HepG2 (cell line): ENCODE results near the gene FGF14. TPM values are rescaled to one million over a fixed set of nuclear protein-coding genes. Genes with fewer than 3 reads are reported as not detected.

Experiments used
- ATAC-seq: fragments of 200-7000 bp; cut with Tn5 transposase; 3 replicates; pipeline ENCODE4 v1.9.1; 2020; ENCODE audit warnings: mild to moderate bottlenecking, moderate library complexity
- BruUV-seq: library from RNA; stranded (reverse); fragments of 400-500 nt; replicated peaks from 2 replicates; lab custom pipeline; 2021; lab: Mats Ljungman, UMichigan
- CTCF ChIA-PET: fragments of 300-600 bp; formaldehyde crosslinking; extraction: SDS; loops from one replicate; lab custom pipeline; 2021; ENCODE audit warnings: low total read pairs, inconsistent platforms, low intra/inter-chr PET ratio; lab: Yijun Ruan, JAX
- POLR2A ChIA-PET: fragments of 350-600 bp; sonication (Branson Sonifier 250); formaldehyde crosslinking; loops from one replicate; lab custom pipeline; 2020; ENCODE audit warnings: antibody characterized with exemption, inconsistent platforms; lab: Yijun Ruan, JAX
- DNase-seq: peaks from one replicate; pipeline ENCODE4 v3.0.0-alpha.2; 2015; ENCODE audit warnings: low spot score
- FAIRE-seq: peaks from 3 replicates; lab custom pipeline; 2011; peaks lifted over from hg19 to GRCh38; lab: Jason Lieb, UNC
- H2AFZ ChIP-seq: one replicate; pipeline ENCODE4 v1.6.1; 2011; ENCODE audit warnings: low read length, inconsistent platforms
- H3K27ac ChIP-seq: fragments of 300-600 bp; 3 replicates; pipeline ENCODE4 v1.8.0; 2011; ENCODE audit warnings: mixed run types, mild to moderate bottlenecking, mixed read lengths, low read length, inconsistent platforms; ENCODE audit not compliant: insufficient read depth; ENCODE audit errors: extremely low read length
- H3K27me3 ChIP-seq, 2 experiments: fragments of 200-600 bp in 1 of 2; 2 replicates in 1 of 2; 3 replicates in 1 of 2; pipeline versions ENCODE4 v1.6.0 to v1.8.0; 2011; ENCODE audit warnings: low read length in 2 of 2, mild to moderate bottlenecking in 2 of 2, moderate library complexity in 2 of 2, inconsistent platforms in 1 of 2; ENCODE audit not compliant: insufficient read depth in 2 of 2, control insufficient read depth in 1 of 2
- H3K36me3 ChIP-seq, 2 experiments: fragments of 200-600 bp in 1 of 2; replicated peaks in 1 of 2; 2 replicates in 1 of 2; 3 replicates in 1 of 2; pipeline versions ENCODE4 v1.5.1 to v1.8.0; 2011; ENCODE audit warnings: low read length in 2 of 2, inconsistent platforms in 1 of 2; ENCODE audit not compliant: insufficient read depth in 2 of 2, control insufficient read depth in 1 of 2
- H3K4me1 ChIP-seq: 2 replicates; pipeline ENCODE4 v1.5.1; 2012; ENCODE audit warnings: low read length, inconsistent platforms; ENCODE audit not compliant: insufficient read depth
- H3K4me2 ChIP-seq: 2 replicates; pipeline ENCODE4 v1.6.0; 2011; ENCODE audit warnings: low read depth, low read length, inconsistent platforms
- H3K4me3 ChIP-seq, 3 experiments: fragments of 200-600 bp in 1 of 3; sonication (generic), shearing (Covaris generic) in 1 of 3; replicated peaks in 1 of 3; 2 replicates each; pipeline ENCODE4 v1.5.1; 2011 to 2016; ENCODE audit warnings: low read length in 3 of 3, inconsistent platforms in 2 of 3, low read depth in 2 of 3, mild to moderate bottlenecking in 2 of 3, control low read depth in 1 of 3, mixed read lengths in 1 of 3; ENCODE audit not compliant: insufficient read depth in 1 of 3
- H3K79me2 ChIP-seq: one replicate; pipeline ENCODE4 v1.6.1; 2011; ENCODE audit warnings: low read length, inconsistent platforms; ENCODE audit not compliant: insufficient read depth
- H3K9ac ChIP-seq: 2 replicates; pipeline ENCODE4 v1.6.0; 2011; ENCODE audit warnings: mild to moderate bottlenecking, low read depth, low read length, inconsistent platforms; ENCODE audit not compliant: insufficient read depth
- H3K9me3 ChIP-seq: 2 replicates; pipeline ENCODE4 v1.5.1; 2012; ENCODE audit warnings: mild to moderate bottlenecking, low read length
- H4K20me1 ChIP-seq: 2 replicates; pipeline ENCODE4 v1.6.0; 2011; ENCODE audit warnings: inconsistent platforms, mild to moderate bottlenecking, low read length, moderate library complexity; ENCODE audit not compliant: insufficient read depth
- ARID3A ChIP-seq: IDR thresholded peaks from 2 replicates; pipeline ENCODE4 v1.6.1; 2012; ENCODE audit warnings: low read depth, low read length, improper control_type of control experiment
- CBFB ChIP-seq: sonication (generic); formaldehyde crosslinking; IDR thresholded peaks from 2 replicates; pipeline ENCODE4 v1.4.0; 2020; ENCODE audit warnings: missing genetic modification reagents
- ELK4 ChIP-seq: sonication (generic); formaldehyde crosslinking; IDR thresholded peaks from 2 replicates; pipeline ENCODE4 v1.9.0; 2021; ENCODE audit warnings: missing genetic modification reagents, borderline replicate concordance
- LCORL ChIP-seq, 2 experiments: fragments of 450-650 bp in 1 of 2; sonication (generic) in 1 of 2; formaldehyde crosslinking in 1 of 2; IDR thresholded peaks; 2 replicates each; pipeline versions ENCODE4 v1.5.0 to v1.6.1; 2017 to 2020; ENCODE audit warnings: antibody characterized with exemption in 1 of 2, missing genetic modification reagents in 1 of 2
- SALL2 ChIP-seq: sonication (generic); formaldehyde crosslinking; IDR thresholded peaks from 2 replicates; pipeline ENCODE4 v1.8.1; 2023; ENCODE audit warnings: mild to moderate bottlenecking, missing genetic modification reagents, inconsistent platforms
- U2AF2 ChIP-seq: fragments of 200-400 bp; formaldehyde crosslinking; IDR thresholded peaks from 2 replicates; pipeline ENCODE4 v1.6.1; 2017; ENCODE audit warnings: low read depth, mild to moderate bottlenecking, low read length
- ZBTB7B ChIP-seq: sonication (generic); formaldehyde crosslinking; IDR thresholded peaks from 2 replicates; pipeline ENCODE4 v1.4.0; 2020; ENCODE audit warnings: missing genetic modification reagents
- ZNF224 ChIP-seq: sonication (generic); formaldehyde crosslinking; IDR thresholded peaks from 2 replicates; pipeline ENCODE4 v1.5.0; 2020; ENCODE audit warnings: mild to moderate bottlenecking, missing genetic modification reagents
- ZSCAN9 ChIP-seq: IDR thresholded peaks from 2 replicates; pipeline ENCODE4 v1.6.1; 2016; ENCODE audit warnings: borderline replicate concordance
- WGBS: methylation state at CpG from one replicate; pipeline ENCODE4 v1.1.6; 2017; ENCODE audit warnings: low lambda C conversion rate; 5-methylcytosine and 5-hydroxymethylcytosine counted together
- in situ Hi-C: cut with HindIII; loops from 2 replicates; pipeline ENCODE4 v1.10.0; 2017; ENCODE audit warnings: low pct_unique_long_range_greater_than_20kb; ENCODE audit not compliant: extremely low pct_ligation_motif_present
- intact Hi-C: fragments of 100-400 bp; cut with micrococcal nuclease; formaldehyde crosslinking; loops from one replicate; pipeline ENCODE4 v1.10.0; 2022; ENCODE audit not compliant: unreplicated experiment
- polyA plus RNA-seq, 8 experiments: library from polyadenylated mRNA; depleted of rRNA in 3 of 8; stranded (reverse) in 7 of 8; unstranded in 1 of 8; fragments of >200 nt; fragmentation: Illumina TruSeq in 4 of 8; extraction: Trizol in 4 of 8; gene quantifications; 2 replicates each; pipeline versions ENCODE4 v1.2.1 to v1.2.3, GENCODE V29; 2011 to 2016; ENCODE audit warnings: low read depth in 4 of 8, missing spikeins in 1 of 8, mixed read lengths in 1 of 8; ENCODE audit not compliant: insufficient read depth in 1 of 8
- total RNA-seq, 5 experiments: library from RNA; depleted of rRNA; stranded (reverse); fragments of >200 nt; fragmentation: Illumina TruSeq; extraction: Trizol; gene quantifications; 2 replicates each; pipeline ENCODE4 v1.2.3, GENCODE V29; 2016; ENCODE audit warnings: low read depth in 1 of 5

FGF14 gene
- total and polyA plus RNA-seq, 2 of the 13 experiments (the other 11 are each of a cell fraction or from before 2014, with no cell fraction given): not detected

- no TSS peak for BruUV-seq
- TF ChIP-seq ZNF224: no peak
- no peak for TF ChIP-seq ZBTB7B (CRISPR knock-in tag)
- TF ChIP-seq ARID3A: no peak
- TF ChIP-seq SALL2 (CRISPR knock-in tag): no peak
- no peak for TF ChIP-seq LCORL (IDR thresholded peaks at IDR 0.05)
- TF ChIP-seq LCORL (CRISPR knock-in tag; IDR thresholded peaks at IDR 0.05): no peak
- no peak for TF ChIP-seq CBFB
- no peak for TF ChIP-seq ZSCAN9
- H3K36me3 ChIP-seq: no peaks in the 10 kb centered on the region
- H3K4me1 ChIP-seq: no peaks in the 10 kb centered on the region
- no peak for ATAC-seq
- in situ Hi-C loops: no loop called here
- DNase-seq: no peak
- ChIA-PET POLR2A (no interaction called here), CTCF (no interaction called here)
- no peaks in the 10 kb centered on the region for H3K27me3 ChIP-seq
- H4K20me1 ChIP-seq: no peaks in the 10 kb centered on the region
- no peak overlapping the region for H3K27ac ChIP-seq
- no peaks in the 10 kb centered on the region for H3K79me2 ChIP-seq
- intact Hi-C loops: no loop called here
- no peak overlapping the region for H3K9ac ChIP-seq
- no peak overlapping the region for H3K4me3 ChIP-seq
- H3K4me2 ChIP-seq: no peak overlapping the region
- WGBS: 5% methylated on average over 2 of the region's 2 CpGs
- no peak overlapping the region for H2AFZ ChIP-seq
- H3K9me3 ChIP-seq: no peaks in the 10 kb centered on the region
- FAIRE-seq: no peak
Measured at GRCh38 chr13:102192858-102193257, 209.0 kb downstream of the FGF14 start.

GRCh38 chr13:102191951-102192502 lies 209.8 kb downstream of the FGF14 start:
- in situ Hi-C loops (no loop called here), intact Hi-C loops (no loop called here)
- no peak overlapping the region for H3K4me2 ChIP-seq
- H2AFZ ChIP-seq: no peak overlapping the region
- BruUV-seq: no TSS peak
- no peaks in the 10 kb centered on the region for H3K4me1 ChIP-seq
- ATAC-seq: no peak
- DNase-seq: no peak
- no peaks in the 10 kb centered on the region for H3K79me2 ChIP-seq
- no peak overlapping the region for H3K27ac ChIP-seq
- WGBS: 0% methylated on average over 1 of the region's 1 CpG
- H3K9ac ChIP-seq: no peak overlapping the region
- H4K20me1 ChIP-seq: no peaks in the 10 kb centered on the region
- no peaks in the 10 kb centered on the region for H3K27me3 ChIP-seq
- no peaks in the 10 kb centered on the region for H3K36me3 ChIP-seq
- H3K9me3 ChIP-seq: no peaks in the 10 kb centered on the region
- ChIA-PET POLR2A (no interaction called here), CTCF (no interaction called here)
- H3K4me3 ChIP-seq: no peak overlapping the region
- no peak for FAIRE-seq
- TF ChIP-seq U2AF2 (no peak), ELK4 (CRISPR knock-in tag) (no peak)
